ENCODE measurements around the gene NFE2L3.

The NFE2L3 gene

GRCh38 chr7:26202019-26202990, 50.3 kb downstream of the NFE2L3 start:
- no peaks in the 10 kb centered on the region for H3K36me3 ChIP-seq (ENCODE audit: control insufficient read depth, insufficient read depth, low read length)
- H3K4me1 ChIP-seq (ENCODE audit: control insufficient read depth, insufficient read depth, low read length) = peaks cover 4% of the 10 kb centered on the region
- H3K9ac ChIP-seq (ENCODE audit: low read length) = peak overlapping the region; percentile 76
- no peaks in the 10 kb centered on the region for H3K27me3 ChIP-seq (ENCODE audit: control insufficient read depth, insufficient read depth, low read length)
- H3K4me3 ChIP-seq (ENCODE audit: low read length) = peak overlapping the region; percentile 95
- H3K27ac ChIP-seq (ENCODE audit: low read depth, low read length) = peak overlapping the region; percentile 96

- Histone ChIP-seq H3K9ac (ENCODE audit: low read length) (no peak overlapping the region), H3K4me1 (ENCODE audit: control insufficient read depth, insufficient read depth, low read length) (no peaks in the 10 kb centered on the region), H3K36me3 (ENCODE audit: control insufficient read depth, insufficient read depth, low read length) (peaks cover 2% of the 10 kb centered on the region), H3K4me3 (ENCODE audit: low read length) (peak overlapping the region; percentile 95), H3K27ac (ENCODE audit: low read depth, low read length) (no peak overlapping the region), H3K27me3 (ENCODE audit: control insufficient read depth, insufficient read depth, low read length) (no peaks in the 10 kb centered on the region)
Observed at GRCh38 chr7:26203016-26203415, 51.0 kb downstream of the NFE2L3 start.

GRCh38 chr7:26208040-26208439, 56.0 kb downstream of the NFE2L3 start:
- no peak overlapping the region for H3K4me3 ChIP-seq (ENCODE audit: low read length)
- H3K4me1 ChIP-seq (ENCODE audit: control insufficient read depth, insufficient read depth, low read length) = no peaks in the 10 kb centered on the region
- no peak overlapping the region for H3K9ac ChIP-seq (ENCODE audit: low read length)
- peaks cover 12% of the 10 kb centered on the region for H3K36me3 ChIP-seq (ENCODE audit: control insufficient read depth, insufficient read depth, low read length)
- H3K27ac ChIP-seq (ENCODE audit: low read depth, low read length) = no peak overlapping the region
- H3K27me3 ChIP-seq (ENCODE audit: control insufficient read depth, insufficient read depth, low read length) = no peaks in the 10 kb centered on the region

GRCh38 chr7:26212921-26213718, 61.1 kb downstream of the NFE2L3 start:
- no peak overlapping the region for H3K4me3 ChIP-seq (ENCODE audit: low read length)
- H3K36me3 ChIP-seq (ENCODE audit: control insufficient read depth, insufficient read depth, low read length) = peaks cover 9% of the 10 kb centered on the region
- H3K27me3 ChIP-seq (ENCODE audit: control insufficient read depth, insufficient read depth, low read length) = no peaks in the 10 kb centered on the region
- H3K9ac ChIP-seq (ENCODE audit: low read length) = no peak overlapping the region
- H3K27ac ChIP-seq (ENCODE audit: low read depth, low read length) = no peak overlapping the region
- no peaks in the 10 kb centered on the region for H3K4me1 ChIP-seq (ENCODE audit: control insufficient read depth, insufficient read depth, low read length)

- H3K27ac ChIP-seq (ENCODE audit: low read depth, low read length) = no peak overlapping the region
- H3K36me3 ChIP-seq (ENCODE audit: control insufficient read depth, insufficient read depth, low read length) = peaks cover 9% of the 10 kb centered on the region
- no peaks in the 10 kb centered on the region for H3K4me1 ChIP-seq (ENCODE audit: control insufficient read depth, insufficient read depth, low read length)
- no peak overlapping the region for H3K9ac ChIP-seq (ENCODE audit: low read length)
- H3K4me3 ChIP-seq (ENCODE audit: low read length) = no peak overlapping the region
- H3K27me3 ChIP-seq (ENCODE audit: control insufficient read depth, insufficient read depth, low read length) = no peaks in the 10 kb centered on the region
Observed at GRCh38 chr7:26213807-26214515, 62.0 kb downstream of the NFE2L3 start.

- Histone ChIP-seq H3K27ac (ENCODE audit: low read depth, low read length) (no peak overlapping the region), H3K27me3 (ENCODE audit: control insufficient read depth, insufficient read depth, low read length) (no peaks in the 10 kb centered on the region), H3K9ac (ENCODE audit: low read length) (no peak overlapping the region), H3K4me1 (ENCODE audit: control insufficient read depth, insufficient read depth, low read length) (no peaks in the 10 kb centered on the region), H3K36me3 (ENCODE audit: control insufficient read depth, insufficient read depth, low read length) (no peaks in the 10 kb centered on the region), H3K4me3 (ENCODE audit: low read length) (no peak overlapping the region)
Observed at GRCh38 chr7:26216049-26216448, 64.1 kb downstream of the NFE2L3 start.

GRCh38 chr7:26224359-26224758, 72.4 kb downstream of the NFE2L3 start:
- no peak overlapping the region for H3K27ac ChIP-seq (ENCODE audit: low read depth, low read length)
- H3K27me3 ChIP-seq (ENCODE audit: control insufficient read depth, insufficient read depth, low read length) = no peaks in the 10 kb centered on the region
- H3K9ac ChIP-seq (ENCODE audit: low read length) = no peak overlapping the region
- no peak overlapping the region for H3K4me3 ChIP-seq (ENCODE audit: low read length)
- H3K36me3 ChIP-seq (ENCODE audit: control insufficient read depth, insufficient read depth, low read length) = no peaks in the 10 kb centered on the region
- no peaks in the 10 kb centered on the region for H3K4me1 ChIP-seq (ENCODE audit: control insufficient read depth, insufficient read depth, low read length)

- H3K27ac ChIP-seq (ENCODE audit: low read depth, low read length) = no peak overlapping the region
- H3K36me3 ChIP-seq (ENCODE audit: control insufficient read depth, insufficient read depth, low read length) = no peaks in the 10 kb centered on the region
- H3K4me3 ChIP-seq (ENCODE audit: low read length) = no peak overlapping the region
- H3K4me1 ChIP-seq (ENCODE audit: control insufficient read depth, insufficient read depth, low read length) = no peaks in the 10 kb centered on the region
- H3K27me3 ChIP-seq (ENCODE audit: control insufficient read depth, insufficient read depth, low read length) = no peaks in the 10 kb centered on the region
- H3K9ac ChIP-seq (ENCODE audit: low read length) = no peak overlapping the region
Observed at GRCh38 chr7:26227987-26228386, 76.0 kb downstream of the NFE2L3 start.

- Histone ChIP-seq H3K27ac (ENCODE audit: low read depth, low read length) (no peak overlapping the region), H3K4me1 (ENCODE audit: control insufficient read depth, insufficient read depth, low read length) (no peaks in the 10 kb centered on the region), H3K4me3 (ENCODE audit: low read length) (no peak overlapping the region), H3K36me3 (ENCODE audit: control insufficient read depth, insufficient read depth, low read length) (no peaks in the 10 kb centered on the region), H3K27me3 (ENCODE audit: control insufficient read depth, insufficient read depth, low read length) (no peaks in the 10 kb centered on the region), H3K9ac (ENCODE audit: low read length) (no peak overlapping the region)
Observed at GRCh38 chr7:26233902-26234511, 82.0 kb downstream of the NFE2L3 start.
